Measurements from ENCODE around the gene AHCYL2. TPM values are rescaled to one million over a fixed set of nuclear protein-coding genes. Genes with fewer than 3 reads are reported as not detected.

AHCYL2 gene
- polyA plus RNA-seq, 1 experiment = 7.8 TPM

GRCh38 chr7:129381710-129382484, 157.1 kb downstream of the AHCYL2 start:
- CTCF ChIA-PET = interaction anchor here (1.2 to 3.9 kb wide), 4 partner anchors 8 to 253 kb away, joined by 3 to 22 read pairs (median 4); no protein-coding TSS in a partner anchor
- Histone ChIP-seq H3K4me3 (ENCODE audit: low read depth, low read length) (no peak overlapping the region), H3K36me3 (ENCODE audit: control insufficient read depth, insufficient read depth, low read length) (no peaks in the 10 kb centered on the region), H3K27me3 (ENCODE audit: control insufficient read depth, insufficient read depth, low read length) (no peaks in the 10 kb centered on the region)
- POLR2A ChIA-PET = no interaction called here
- TF ChIP-seq, protein P1, sequence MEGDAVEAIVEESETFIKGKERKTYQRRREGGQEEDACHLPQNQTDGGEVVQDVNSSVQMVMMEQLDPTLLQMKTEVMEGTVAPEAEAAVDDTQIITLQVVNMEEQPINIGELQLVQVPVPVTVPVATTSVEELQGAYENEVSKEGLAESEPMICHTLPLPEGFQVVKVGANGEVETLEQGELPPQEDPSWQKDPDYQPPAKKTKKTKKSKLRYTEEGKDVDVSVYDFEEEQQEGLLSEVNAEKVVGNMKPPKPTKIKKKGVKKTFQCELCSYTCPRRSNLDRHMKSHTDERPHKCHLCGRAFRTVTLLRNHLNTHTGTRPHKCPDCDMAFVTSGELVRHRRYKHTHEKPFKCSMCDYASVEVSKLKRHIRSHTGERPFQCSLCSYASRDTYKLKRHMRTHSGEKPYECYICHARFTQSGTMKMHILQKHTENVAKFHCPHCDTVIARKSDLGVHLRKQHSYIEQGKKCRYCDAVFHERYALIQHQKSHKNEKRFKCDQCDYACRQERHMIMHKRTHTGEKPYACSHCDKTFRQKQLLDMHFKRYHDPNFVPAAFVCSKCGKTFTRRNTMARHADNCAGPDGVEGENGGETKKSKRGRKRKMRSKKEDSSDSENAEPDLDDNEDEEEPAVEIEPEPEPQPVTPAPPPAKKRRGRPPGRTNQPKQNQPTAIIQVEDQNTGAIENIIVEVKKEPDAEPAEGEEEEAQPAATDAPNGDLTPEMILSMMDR (IDR thresholded peaks at IDR 0.05; ENCODE audit: insufficient read depth, low read depth, low read length) = no peak
- DNase-seq (ENCODE audit: low read depth) = no peak

DNA sequence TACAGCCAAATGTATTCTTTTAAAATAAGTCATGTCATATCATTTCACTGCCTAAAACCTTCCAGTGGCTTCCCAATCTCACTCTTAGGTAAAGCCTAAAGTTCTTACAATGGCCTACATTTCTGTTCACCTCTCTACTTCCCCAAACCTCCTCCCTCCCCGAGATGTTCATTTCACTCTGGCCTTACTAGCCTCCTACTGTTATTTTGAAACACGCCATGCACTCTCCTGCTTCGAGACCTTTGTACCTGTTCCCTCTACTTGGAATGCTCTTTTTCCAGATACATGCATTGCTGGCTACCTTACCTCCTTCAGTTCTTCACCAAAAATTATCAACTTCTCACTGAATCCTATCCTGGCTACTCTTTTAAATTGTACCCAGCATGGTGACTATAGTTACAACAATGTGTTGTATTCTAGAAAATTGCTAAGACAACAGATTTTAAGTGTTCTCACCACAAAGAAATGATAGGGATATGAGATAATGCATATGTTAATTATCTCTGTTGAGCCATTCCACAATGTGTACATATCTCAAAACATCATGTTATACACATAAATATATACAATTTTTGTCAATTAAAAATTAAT, 158.8 kb downstream of the AHCYL2 start:
- DNase-seq (ENCODE audit: low read depth) = no peak
- CTCF ChIA-PET = interaction anchor here (3.9 kb wide), 1 partner anchor 16 kb away, joined by 22 read pairs; no protein-coding TSS in a partner anchor
- Histone ChIP-seq H3K4me3 (ENCODE audit: low read depth, low read length) (no peak overlapping the region), H3K36me3 (ENCODE audit: control insufficient read depth, insufficient read depth, low read length) (no peaks in the 10 kb centered on the region), H3K27me3 (ENCODE audit: control insufficient read depth, insufficient read depth, low read length) (no peaks in the 10 kb centered on the region)
- POLR2A ChIA-PET = no interaction called here
- TF ChIP-seq, protein P1 (IDR thresholded peaks at IDR 0.05; ENCODE audit: insufficient read depth, low read depth, low read length) = no peak

GRCh38 chr7:129385116-129385515, 160.3 kb downstream of the AHCYL2 start:
- Histone ChIP-seq H3K4me3 (ENCODE audit: low read depth, low read length) (no peak overlapping the region), H3K27me3 (ENCODE audit: control insufficient read depth, insufficient read depth, low read length) (no peaks in the 10 kb centered on the region), H3K36me3 (ENCODE audit: control insufficient read depth, insufficient read depth, low read length) (no peaks in the 10 kb centered on the region)
- ChIA-PET CTCF (interaction anchor here (1.2 kb wide), 1 partner anchor 18 kb away, joined by 4 read pairs; no protein-coding TSS in a partner anchor), POLR2A (no interaction called here)
- TF ChIP-seq, protein P1 (IDR thresholded peaks at IDR 0.05; ENCODE audit: insufficient read depth, low read depth, low read length) = no peak
- DNase-seq (ENCODE audit: low read depth) = no peak

DNA sequence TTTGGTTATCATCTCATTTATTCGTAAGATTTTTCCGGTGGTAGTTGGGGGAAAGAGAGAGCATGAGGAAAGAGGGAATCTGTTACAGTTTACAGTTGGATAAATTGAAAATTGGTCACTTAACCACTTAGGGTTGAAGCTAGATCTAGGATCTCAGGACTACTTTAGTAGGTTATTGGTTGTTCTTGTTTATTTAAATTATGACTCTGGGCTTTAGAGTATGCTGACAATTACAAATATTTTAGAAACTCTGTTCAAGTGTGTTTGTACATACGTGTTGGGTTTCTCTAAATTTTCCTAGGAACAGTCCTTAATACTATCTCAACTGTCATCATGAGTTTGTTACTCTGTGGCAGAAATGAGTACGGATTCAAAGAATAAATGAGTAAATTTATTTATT, 160.8 kb downstream of the AHCYL2 start:
- no peak overlapping the region for H3K4me3 ChIP-seq (ENCODE audit: low read depth, low read length)
- H3K27me3 ChIP-seq (ENCODE audit: control insufficient read depth, insufficient read depth, low read length) = no peaks in the 10 kb centered on the region
- H3K36me3 ChIP-seq (ENCODE audit: control insufficient read depth, insufficient read depth, low read length) = no peaks in the 10 kb centered on the region
- DNase-seq (ENCODE audit: low read depth) = no peak
- CTCF ChIA-PET = no interaction called here
- TF ChIP-seq, protein P1 (IDR thresholded peaks at IDR 0.05; ENCODE audit: insufficient read depth, low read depth, low read length) = no peak
- POLR2A ChIA-PET = no interaction called here

GRCh38 chr7:129386506-129386905, 161.7 kb downstream of the AHCYL2 start:
- DNase-seq (ENCODE audit: low read depth) = no peak
- Histone ChIP-seq H3K27me3 (ENCODE audit: control insufficient read depth, insufficient read depth, low read length) (no peaks in the 10 kb centered on the region), H3K4me3 (ENCODE audit: low read depth, low read length) (no peak overlapping the region), H3K36me3 (ENCODE audit: control insufficient read depth, insufficient read depth, low read length) (no peaks in the 10 kb centered on the region)
- ChIA-PET CTCF (interaction anchor here (1.9 to 6.2 kb wide), 2 partner anchors 9 kb away, joined by 4 to 31 read pairs; no protein-coding TSS in a partner anchor), POLR2A (no interaction called here)
- TF ChIP-seq, protein P1 (IDR thresholded peaks at IDR 0.05; ENCODE audit: insufficient read depth, low read depth, low read length) = no peak
